ENCODE data around the gene RPL19.

GRCh38 chr17:39173080-39173479 is 27.0 kb upstream of the RPL19 start:
- TF ChIP-seq GABPA (IDR thresholded peaks at IDR 0.05 in 1 of 2, conservative IDR thresholded peaks at IDR 0.05 in 1 of 2) (no peak), CTCF (IDR thresholded peaks at IDR 0.05; ENCODE audit: low read depth, low read length, missing input control) (no peak), RAD21 (IDR thresholded peaks at IDR 0.05) (no peak), REST (IDR thresholded peaks at IDR 0.05) (no peak), YY1 (IDR thresholded peaks at IDR 0.05) (no peak), TAF1 (conservative IDR thresholded peaks at IDR 0.05) (no peak), ATF3 (IDR thresholded peaks at IDR 0.05) (no peak), SP1 (IDR thresholded peaks at IDR 0.05) (no peak), FOXA1 (IDR thresholded peaks at IDR 0.05) (no peak), ZBTB33 (IDR thresholded peaks at IDR 0.05) (no peak)

Data from liver (tissue), 3 donors.